GM12864 (cell line): ENCODE results near the gene TPK1.
"Not testable (repeated sequence)": the region's sequence is repeated elsewhere in the genome, so short reads cannot be mapped to it uniquely, and the experiment has no call there.

Experiments
- DNase-seq: peaks from one replicate; pipeline ENCODE4 v3.0.0-alpha.2; 2011; ENCODE audit warnings: low read depth
- H3K4me3 ChIP-seq: 2 replicates; pipeline ENCODE4 v1.5.1; 2011; ENCODE audit warnings: mild to moderate bottlenecking, low read depth, low read length, control low read depth
- CTCF ChIP-seq: IDR thresholded peaks from 2 replicates; pipeline ENCODE4 v1.5.1; 2011; ENCODE audit warnings: low read depth, mild to moderate bottlenecking, moderate library complexity, low read length, control low read depth, inconsistent platforms; ENCODE audit errors: missing control alignments

The TPK1 gene

GRCh38 chr7:144439717-144440205 lies 396.1 kb downstream of the TPK1 start:
- H3K4me3 ChIP-seq = no peak overlapping the region
- TF ChIP-seq CTCF = no peak
- DNase-seq = no peak

- TF ChIP-seq CTCF = no peak
- no peak for DNase-seq
- no peak overlapping the region for H3K4me3 ChIP-seq
Observed at GRCh38 chr7:144438759-144439158, 397.1 kb downstream of the TPK1 start.

GRCh38 chr7:144437370-144438191 lies 398.3 kb downstream of the TPK1 start:
- peak; percentile 50 for TF ChIP-seq CTCF
- H3K4me3 ChIP-seq = no peak overlapping the region
- DNase-seq = peak; percentile 29

DNA sequence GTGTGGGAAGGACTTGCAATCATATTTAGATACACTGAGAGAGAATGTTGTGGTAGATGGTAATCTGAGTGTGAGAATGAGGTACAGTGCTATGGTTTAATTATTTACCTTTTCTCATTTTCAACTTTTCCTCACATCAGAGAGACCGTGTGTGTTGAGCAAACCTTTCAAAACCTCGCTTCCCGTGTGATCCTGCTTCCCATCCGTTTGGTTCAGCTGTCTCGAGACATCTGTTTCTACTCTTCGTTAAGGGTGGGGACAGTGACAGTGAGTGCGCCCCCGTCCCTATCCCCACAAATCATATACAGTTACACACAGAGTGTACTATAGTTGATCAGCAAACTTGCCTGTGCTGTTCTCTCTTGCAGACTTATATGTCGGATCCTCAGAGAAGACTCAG lies 399.4 kb downstream of the TPK1 start:
- no peak overlapping the region for H3K4me3 ChIP-seq
- DNase-seq = no peak
- TF ChIP-seq CTCF = no peak

DNA sequence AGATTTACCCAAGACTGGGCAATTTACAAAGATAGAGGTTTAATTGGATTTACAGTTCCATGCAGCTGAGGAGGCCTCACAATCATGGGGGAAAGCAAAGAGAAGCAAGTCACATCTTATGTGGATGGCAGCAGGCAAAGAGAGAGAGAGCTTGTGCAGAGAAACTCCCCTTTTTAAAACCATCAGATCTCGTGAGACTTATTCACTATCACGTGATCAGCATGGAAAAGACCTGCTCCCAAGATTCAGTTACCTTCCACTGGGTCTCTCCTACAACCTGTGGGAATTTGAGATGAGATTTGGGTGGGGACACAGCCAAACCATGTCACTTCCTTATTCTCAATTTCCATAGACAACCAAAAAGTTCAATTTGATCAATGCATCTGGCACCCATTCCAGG lies 407.4 kb downstream of the TPK1 start:
- DNase-seq = no peak
- TF ChIP-seq CTCF = no peak
- H3K4me3 ChIP-seq = no peak overlapping the region

DNA sequence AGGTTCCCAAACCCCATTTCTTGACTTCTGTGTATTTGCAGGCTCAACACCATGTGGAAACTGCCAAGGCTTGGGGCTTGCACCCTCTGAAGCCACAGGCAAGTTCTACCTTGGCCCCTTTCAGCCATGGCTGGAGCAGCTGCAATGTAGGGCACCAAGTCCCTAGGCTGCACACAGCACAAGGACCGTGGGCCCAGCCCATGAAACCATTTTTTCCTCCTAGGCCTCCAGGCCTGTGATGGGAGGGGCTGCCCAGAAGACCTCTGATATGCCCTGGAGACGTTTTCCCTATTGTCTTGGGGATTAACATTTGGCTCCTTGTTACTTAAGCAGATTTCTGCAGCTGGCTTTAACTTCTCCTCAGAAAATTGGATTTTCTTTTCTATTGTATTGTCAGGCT lies 408.3 kb downstream of the TPK1 start:
- not testable (repeated sequence) for H3K4me3 ChIP-seq, DNase-seq

DNA sequence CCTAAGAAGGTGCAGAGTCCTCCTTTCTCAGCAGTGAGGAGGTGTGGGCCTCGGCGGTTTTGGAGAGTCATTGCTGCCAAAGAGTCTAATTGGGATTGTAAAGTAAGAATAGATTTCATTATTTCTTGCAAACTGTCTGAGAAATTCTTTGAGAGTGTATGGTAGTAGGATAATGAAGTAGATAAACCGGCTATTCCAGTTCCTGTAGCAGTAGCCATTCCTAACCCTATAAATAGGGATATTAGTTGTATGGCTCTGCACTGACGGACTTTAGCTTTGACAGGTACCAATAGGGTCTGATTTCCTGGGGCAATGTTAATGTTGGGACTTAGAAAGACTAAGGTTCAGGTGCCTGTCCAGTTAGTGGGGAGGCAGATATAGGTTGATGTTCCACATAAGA lies 416.9 kb downstream of the TPK1 start:
- not testable (repeated sequence) for H3K4me3 ChIP-seq, DNase-seq

GRCh38 chr7:144416341-144416740 lies 419.5 kb downstream of the TPK1 start:
- no peak for TF ChIP-seq CTCF
- H3K4me3 ChIP-seq = no peak overlapping the region
- no peak for DNase-seq
